Mammary epithelial cell (primary cell): ENCODE measurements around the gene HIVEP1.

Experiments
- EZH2 ChIP-seq: IDR thresholded peaks from 2 replicates; pipeline ENCODE4 v1.6.1; 2012; ENCODE audit warnings: low read length, inconsistent platforms, borderline replicate concordance
- TF ChIP-seq, protein P1 (sequence below), 2 donors: IDR thresholded peaks in 1 of 2; conservative IDR thresholded peaks in 1 of 2; 2 replicates each; pipeline ENCODE4 v1.5.1; 2011 to 2012; ENCODE audit warnings: inconsistent platforms in 2 of 2, low read length in 2 of 2, mild to moderate bottlenecking in 2 of 2, control low read depth in 1 of 2, low read depth in 1 of 2; ENCODE audit not compliant: insufficient read depth in 1 of 2; ENCODE audit errors: extremely low read depth in 1 of 2

DNA sequence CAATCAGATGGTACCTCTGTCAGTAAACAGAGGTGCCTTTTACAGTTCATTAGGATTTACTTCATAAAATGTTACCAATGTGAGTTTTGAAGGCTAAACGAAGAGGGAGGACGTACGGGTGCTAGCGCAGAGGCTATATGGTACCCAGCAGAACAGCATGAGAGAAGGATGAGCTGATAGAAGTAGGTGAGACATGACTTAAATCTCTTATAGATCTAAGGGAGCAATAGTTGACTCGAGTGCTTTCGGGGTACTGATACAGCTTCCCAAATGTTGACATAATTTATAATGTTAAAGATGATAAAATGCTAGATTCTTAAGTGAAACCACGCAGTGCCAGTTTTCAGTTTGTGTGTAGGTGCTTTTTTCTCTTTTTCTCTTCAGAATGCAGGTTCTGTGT lies 72.6 kb downstream of the HIVEP1 start:
- TF ChIP-seq, protein P1, sequence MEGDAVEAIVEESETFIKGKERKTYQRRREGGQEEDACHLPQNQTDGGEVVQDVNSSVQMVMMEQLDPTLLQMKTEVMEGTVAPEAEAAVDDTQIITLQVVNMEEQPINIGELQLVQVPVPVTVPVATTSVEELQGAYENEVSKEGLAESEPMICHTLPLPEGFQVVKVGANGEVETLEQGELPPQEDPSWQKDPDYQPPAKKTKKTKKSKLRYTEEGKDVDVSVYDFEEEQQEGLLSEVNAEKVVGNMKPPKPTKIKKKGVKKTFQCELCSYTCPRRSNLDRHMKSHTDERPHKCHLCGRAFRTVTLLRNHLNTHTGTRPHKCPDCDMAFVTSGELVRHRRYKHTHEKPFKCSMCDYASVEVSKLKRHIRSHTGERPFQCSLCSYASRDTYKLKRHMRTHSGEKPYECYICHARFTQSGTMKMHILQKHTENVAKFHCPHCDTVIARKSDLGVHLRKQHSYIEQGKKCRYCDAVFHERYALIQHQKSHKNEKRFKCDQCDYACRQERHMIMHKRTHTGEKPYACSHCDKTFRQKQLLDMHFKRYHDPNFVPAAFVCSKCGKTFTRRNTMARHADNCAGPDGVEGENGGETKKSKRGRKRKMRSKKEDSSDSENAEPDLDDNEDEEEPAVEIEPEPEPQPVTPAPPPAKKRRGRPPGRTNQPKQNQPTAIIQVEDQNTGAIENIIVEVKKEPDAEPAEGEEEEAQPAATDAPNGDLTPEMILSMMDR (conservative IDR thresholded peaks at IDR 0.05 in 1 of 2, IDR thresholded peaks at IDR 0.05 in 1 of 2; ENCODE audit: extremely low read depth in 1 of 2, insufficient read depth in 1 of 2, low read depth in 1 of 2, low read length in 2 of 2), result no peak
- TF ChIP-seq EZH2, result no peak
